IMR-90 (cell line): ENCODE data around the gene EML1. TPM values are rescaled to one million over a fixed set of nuclear protein-coding genes. Genes with fewer than 3 reads are reported as not detected.
A peak's percentile ranks its signal among the peaks of the same experiment; 100 is the strongest.

Experiments
- ATAC-seq: fragments of 200-7000 bp; cut with Tn5 transposase; 2 replicates; pipeline ENCODE4 v1.9.1; 2020; ENCODE audit warnings: low read depth, mild to moderate bottlenecking, moderate library complexity
- BruUV-seq: library from RNA; stranded (reverse); fragments of 400-500 nt; replicated peaks from 2 replicates; lab custom pipeline; 2021; lab: Mats Ljungman, UMichigan
- CTCF ChIA-PET: fragments of 300-600 bp; formaldehyde crosslinking; extraction: SDS; loops from one replicate; lab custom pipeline; 2021; ENCODE audit warnings: antibody characterized with exemption; lab: Yijun Ruan, JAX
- POLR2A ChIA-PET: fragments of 300-600 bp; sonication (Branson Sonifier 250); formaldehyde crosslinking; loops from one replicate; lab custom pipeline; 2022; ENCODE audit warnings: antibody characterized with exemption; ENCODE audit not compliant: unreplicated experiment; lab: Charles Lee
- DNase-seq: peaks from one replicate; pipeline ENCODE4 v3.0.0; 2013
- H2AFZ ChIP-seq: replicated peaks from 2 replicates; pipeline ENCODE3; 2013; ENCODE audit warnings: low read length, mild to moderate bottlenecking; ENCODE audit not compliant: poor library complexity
- H2AK5ac ChIP-seq: 2 replicates; pipeline ENCODE4 v1.6.1; 2013; ENCODE audit warnings: low read depth, low read length, inconsistent platforms
- H2AK9ac ChIP-seq: replicated peaks from 2 replicates; pipeline ENCODE3; 2013; ENCODE audit warnings: mild to moderate bottlenecking, low read depth, low read length, moderate library complexity; ENCODE audit not compliant: poor library complexity
- H2BK120ac ChIP-seq: 2 replicates; pipeline ENCODE4 v1.6.1; 2013; ENCODE audit warnings: low read depth, low read length, inconsistent platforms
- H2BK15ac ChIP-seq: 3 replicates; pipeline ENCODE4 v1.6.1; 2013; ENCODE audit warnings: low read depth, low read length, inconsistent platforms
- H2BK20ac ChIP-seq: 2 replicates; pipeline ENCODE4 v1.6.1; 2013; ENCODE audit warnings: low read depth, mild to moderate bottlenecking, inconsistent platforms, low read length, moderate library complexity
- H2BK5ac ChIP-seq: 2 replicates; pipeline ENCODE4 v1.6.1; 2013; ENCODE audit warnings: mild to moderate bottlenecking, low read depth, low read length, inconsistent platforms; ENCODE audit not compliant: poor library complexity, severe bottlenecking
- H3K14ac ChIP-seq: replicated peaks from 2 replicates; pipeline ENCODE4 v1.6.1; 2013; ENCODE audit warnings: low read depth, low read length, inconsistent platforms
- H3K18ac ChIP-seq: 2 replicates; pipeline ENCODE4 v1.6.1; 2013; ENCODE audit warnings: low read depth, low read length, control low read depth
- H3K23ac ChIP-seq: 2 replicates; pipeline ENCODE4 v1.6.1; 2013; ENCODE audit warnings: low read depth, low read length, inconsistent platforms
- H3K27ac ChIP-seq: 2 replicates; pipeline ENCODE4 v1.5.1; 2013; ENCODE audit warnings: mild to moderate bottlenecking, control low read depth, low read length; ENCODE audit not compliant: insufficient read depth
- H3K27me3 ChIP-seq: 2 replicates; pipeline ENCODE4 v1.6.1; 2013; ENCODE audit warnings: low read length; ENCODE audit not compliant: control insufficient read depth, insufficient read depth
- H3K36me3 ChIP-seq: 2 replicates; pipeline ENCODE4 v1.6.1; 2013; ENCODE audit warnings: low read length, mixed read lengths; ENCODE audit not compliant: control insufficient read depth, insufficient read depth
- H3K4ac ChIP-seq: 2 replicates; pipeline ENCODE4 v1.6.1; 2013; ENCODE audit warnings: low read depth, low read length, inconsistent platforms
- H3K4me1 ChIP-seq: 2 replicates; pipeline ENCODE4 v1.6.1; 2013; ENCODE audit warnings: low read length, mixed read lengths; ENCODE audit not compliant: control insufficient read depth, insufficient read depth
- H3K4me2 ChIP-seq: 2 replicates; pipeline ENCODE4 v1.6.1; 2013; ENCODE audit warnings: low read depth, mild to moderate bottlenecking, control low read depth, low read length, moderate library complexity
- H3K4me3 ChIP-seq: 2 replicates; pipeline ENCODE4 v1.5.1; 2013; ENCODE audit warnings: low read depth, mild to moderate bottlenecking, control low read depth, low read length, moderate library complexity; ENCODE audit not compliant: insufficient read depth
- H3K56ac ChIP-seq: 2 replicates; pipeline ENCODE4 v1.6.1; 2013; ENCODE audit warnings: low read length, inconsistent platforms; ENCODE audit not compliant: insufficient read depth; ENCODE audit errors: extremely low read depth
- H3K79me1 ChIP-seq, 2 experiments: 2 replicates each; pipeline ENCODE4 v1.6.1; 2013; ENCODE audit warnings: low read length in 2 of 2, inconsistent platforms in 1 of 2, low read depth in 1 of 2
- H3K9ac ChIP-seq: 2 replicates; pipeline ENCODE4 v1.6.1; 2013; ENCODE audit warnings: low read depth, low read length, control low read depth
- H3K9me1 ChIP-seq: 2 replicates; pipeline ENCODE4 v1.6.1; 2013; ENCODE audit warnings: low read length, inconsistent platforms; ENCODE audit not compliant: insufficient read depth
- H3K9me3 ChIP-seq: 2 replicates; pipeline ENCODE4 v1.6.1; 2013; ENCODE audit warnings: low read length; ENCODE audit not compliant: control insufficient read depth, insufficient read depth
- H4K20me1 ChIP-seq: 2 replicates; pipeline ENCODE4 v1.6.1; 2013; ENCODE audit warnings: low read length, inconsistent platforms; ENCODE audit not compliant: insufficient read depth
- H4K5ac ChIP-seq: 2 replicates; pipeline ENCODE4 v1.6.1; 2013; ENCODE audit warnings: mild to moderate bottlenecking, low read depth, low read length, control low read depth
- H4K8ac ChIP-seq, 2 experiments: 2 replicates each; pipeline ENCODE4 v1.6.1; 2013; ENCODE audit warnings: low read depth in 2 of 2, low read length in 2 of 2, control low read depth in 1 of 2, inconsistent platforms in 1 of 2
- H4K91ac ChIP-seq: 2 replicates; pipeline ENCODE4 v1.6.1; 2013; ENCODE audit warnings: low read depth, low read length, inconsistent platforms; ENCODE audit not compliant: insufficient read depth
- CEBPB ChIP-seq: IDR thresholded peaks from 2 replicates; pipeline ENCODE4 v1.6.1; 2012; ENCODE audit warnings: low read depth, low read length, improper control_type of control experiment
- CHD1 ChIP-seq: IDR thresholded peaks from 2 replicates; pipeline ENCODE4 v1.6.1; 2012; ENCODE audit warnings: low read depth, low read length, improper control_type of control experiment
- MAFK ChIP-seq: IDR thresholded peaks from 2 replicates; pipeline ENCODE4 v1.6.1; 2012; ENCODE audit warnings: low read depth, low read length, improper control_type of control experiment
- MAZ ChIP-seq: IDR thresholded peaks from 2 replicates; pipeline ENCODE4 v1.6.1; 2012; ENCODE audit warnings: low read depth, mild to moderate bottlenecking, low read length, improper control_type of control experiment, moderate library complexity, borderline replicate concordance
- MXI1 ChIP-seq: IDR thresholded peaks from 2 replicates; pipeline ENCODE4 v1.6.1; 2012; ENCODE audit warnings: low read depth, mild to moderate bottlenecking, low read length, moderate library complexity, borderline replicate concordance
- POLR2A ChIP-seq: IDR thresholded peaks from 2 replicates; pipeline ENCODE4 v1.6.1; 2012; ENCODE audit warnings: mild to moderate bottlenecking, low read depth, low read length
- WGBS, 2 experiments: methylation state at CpG; one replicate each; pipeline versions ENCODE4 v1.1.5 to v1.1.7; 2013; ENCODE audit warnings: missing lambda C conversion rate in 2 of 2; ENCODE audit not compliant: insufficient read length in 1 of 2; ENCODE audit errors: extremely low coverage in 2 of 2; 5-methylcytosine and 5-hydroxymethylcytosine counted together
- dilution Hi-C: fragments of 300-500 bp; cut with HindIII; formaldehyde crosslinking; loops from one replicate; pipeline ENCODE4 v1.14.3; 2018; ENCODE audit warnings: low sequenced_read_pairs; ENCODE audit not compliant: unreplicated experiment
- in situ Hi-C: fragments of 300-500 bp; cut with MboI; formaldehyde crosslinking; loops from 3 replicates; pipeline ENCODE4 v1.14.3; 2019; ENCODE audit warnings: low sequenced_read_pairs, inconsistent platforms, mixed read lengths
- intact Hi-C: fragments of 100-400 bp; cut with micrococcal nuclease; formaldehyde crosslinking; loops from 2 replicates; pipeline ENCODE4 v1.10.0; 2022
- polyA plus RNA-seq, 3 experiments: library from polyadenylated mRNA; depleted of rRNA; stranded (reverse); fragments of >200 nt; gene quantifications; 2 replicates each; pipeline ENCODE4 v1.2.3, GENCODE V29; 2012; ENCODE audit warnings: low replicate concordance in 1 of 3
- total RNA-seq: library from RNA; depleted of rRNA; stranded (reverse); fragments of >200 nt; gene quantifications from 2 replicates; pipeline ENCODE4 v1.2.3, GENCODE V29; 2012

EML1 gene
- total and polyA plus RNA-seq, 2 of the 4 experiments (the other 2 are of a cell fraction): 14.0 to 42.3 TPM

DNA sequence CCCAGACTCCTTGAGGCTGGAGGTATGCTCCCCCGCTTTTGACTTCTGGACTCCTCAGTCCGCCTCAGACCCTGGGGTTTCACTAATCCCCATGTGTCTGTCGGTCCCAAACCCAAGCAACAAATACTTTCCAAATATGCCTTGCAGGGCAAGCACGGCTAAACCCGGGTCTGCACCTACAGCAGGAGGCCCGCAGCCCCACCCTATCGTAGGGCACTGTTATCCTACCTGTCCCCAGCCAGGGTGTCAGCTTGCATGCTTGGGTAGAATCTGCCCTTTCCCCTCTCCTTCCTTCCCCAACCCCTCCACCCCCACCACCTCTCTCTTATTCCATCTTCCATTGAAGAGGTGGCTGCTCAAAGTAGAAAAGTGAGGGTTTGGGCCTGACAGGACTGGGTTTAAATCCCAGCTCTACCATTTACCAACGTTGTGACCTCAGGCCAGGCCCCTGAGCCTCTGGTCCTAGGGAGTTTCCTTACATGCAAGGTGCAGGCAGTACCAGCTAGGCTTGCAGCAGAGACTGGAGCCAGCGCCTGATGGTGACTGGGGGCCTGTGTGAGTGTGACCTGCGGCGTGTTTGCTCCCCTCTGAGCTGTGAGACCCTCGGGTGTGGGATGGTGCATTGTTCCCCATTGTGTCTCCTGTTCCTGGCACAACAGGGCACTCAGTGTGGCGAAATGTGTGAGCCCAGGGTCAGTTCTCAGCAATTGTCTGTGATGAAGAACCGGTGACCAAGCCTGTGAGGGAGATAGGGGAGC is 11.2 kb upstream of the EML1 start (continued):
- TF ChIP-seq MXI1: no peak

- peaks cover 1% of the 10 kb centered on the region; the same call in 1 of the 2 replicates for H3K4me1 ChIP-seq
- no peak overlapping the region for H3K23ac ChIP-seq
- POLR2A ChIA-PET: no interaction called here
- H3K27ac ChIP-seq: no peak overlapping the region
- no peak overlapping the region for H3K4me3 ChIP-seq
- H3K56ac ChIP-seq: no peak overlapping the region
- intact Hi-C loops: no loop called here
- H4K5ac ChIP-seq: no peak overlapping the region
- no peaks in the 10 kb centered on the region for H4K20me1 ChIP-seq
- no peak overlapping the region for H2BK5ac ChIP-seq
- no peak overlapping the region for H3K9ac ChIP-seq
- H2AK5ac ChIP-seq: no peak overlapping the region
- DNase-seq: no peak
- no peak overlapping the region for H3K14ac ChIP-seq
- no peak overlapping the region for H2BK20ac ChIP-seq
- H2BK15ac ChIP-seq: no peak overlapping the region
- peaks cover 8% of the 10 kb centered on the region; the same call in 1 of the 2 replicates for H3K9me1 ChIP-seq
- ATAC-seq: no peak
- in situ Hi-C loops: no loop called here
- TF ChIP-seq POLR2A: no peak
- TF ChIP-seq CHD1: no peak
- 0 out of 2 replicates have a peak, but pooled peaks have one; percentile 23 for TF ChIP-seq CEBPB
- no peak for TF ChIP-seq MAFK
- TF ChIP-seq MXI1: no peak
- TF ChIP-seq MAZ: no peak
- H3K18ac ChIP-seq: no peak overlapping the region
- no peaks in the 10 kb centered on the region for H3K36me3 ChIP-seq
- no peak overlapping the region for H3K4ac ChIP-seq
- no CpG with 5 or more reads among the region's 4 CpGs for WGBS, 2 experiments
- no peak overlapping the region for H2AFZ ChIP-seq
- dilution Hi-C loops: no loop called here
- H3K79me1 ChIP-seq: no peaks in the 10 kb centered on the region; a peak in 1 of 4 replicates
- no peak overlapping the region for H2BK120ac ChIP-seq
- H4K91ac ChIP-seq: no peak overlapping the region
- no peak overlapping the region for H3K4me2 ChIP-seq
- no peaks in the 10 kb centered on the region for H3K27me3 ChIP-seq
- no peak overlapping the region for H2AK9ac ChIP-seq
- peaks cover 6% of the 10 kb centered on the region; the same call in 1 of the 2 replicates for H3K9me3 ChIP-seq
- no TSS peak for BruUV-seq
- no peak overlapping the region for H4K8ac ChIP-seq
- CTCF ChIA-PET: interaction anchor here (0.6 kb wide), 1 partner anchor 12 kb away, joined by 5 read pairs; no protein-coding TSS in a partner anchor
Measured at GRCh38 chr14:99784508-99784907, 8.7 kb upstream of the EML1 start.
